D721Med (cell line): ENCODE data around the gene KCNB1.

ENCODE experiments used
- DNase-seq: peaks from one replicate; pipeline ENCODE4 v3.0.0; 2011; ENCODE audit warnings: low spot score; ENCODE audit not compliant: insufficient read length
- FAIRE-seq: peaks from 2 replicates; lab custom pipeline; 2011; peaks lifted over from hg19 to GRCh38; lab: Jason Lieb, UNC
- CTCF ChIP-seq: IDR thresholded peaks from 2 replicates; pipeline ENCODE4 v1.5.1; 2012; ENCODE audit warnings: mild to moderate bottlenecking, control low read depth; ENCODE audit not compliant: insufficient read depth; ENCODE audit errors: missing control alignments

Gene KCNB1

GRCh38 chr20:49394757-49395156 is 87.7 kb downstream of the KCNB1 start:
- TF ChIP-seq CTCF, result no peak
- FAIRE-seq (no peak), DNase-seq (no peak)

- FAIRE-seq (no peak), DNase-seq (no peak)
- TF ChIP-seq CTCF, result no peak
Observed at GRCh38 chr20:49394264-49394663, 88.2 kb downstream of the KCNB1 start.

DNA sequence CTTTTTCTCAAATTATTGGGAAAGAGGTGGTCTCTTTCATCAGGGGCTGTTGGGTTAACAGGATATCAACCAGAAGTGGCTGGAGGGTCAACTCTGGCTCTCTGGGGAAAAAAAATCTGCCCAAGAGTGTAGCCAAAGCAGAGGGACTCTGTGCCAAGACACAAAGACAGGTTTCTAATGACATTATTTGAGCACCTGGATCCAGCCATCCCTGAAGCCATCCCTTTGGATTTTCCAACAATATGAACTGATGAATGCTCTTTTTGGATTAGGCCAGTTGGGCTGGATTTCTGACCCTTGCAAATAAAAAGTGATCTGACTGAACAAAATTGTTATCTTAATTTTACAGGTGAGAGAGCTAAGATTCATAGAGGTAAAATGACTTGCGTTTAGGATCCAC is 88.7 kb downstream of the KCNB1 start:
- no peak for DNase-seq
- FAIRE-seq, result no peak
- no peak for TF ChIP-seq CTCF

DNA sequence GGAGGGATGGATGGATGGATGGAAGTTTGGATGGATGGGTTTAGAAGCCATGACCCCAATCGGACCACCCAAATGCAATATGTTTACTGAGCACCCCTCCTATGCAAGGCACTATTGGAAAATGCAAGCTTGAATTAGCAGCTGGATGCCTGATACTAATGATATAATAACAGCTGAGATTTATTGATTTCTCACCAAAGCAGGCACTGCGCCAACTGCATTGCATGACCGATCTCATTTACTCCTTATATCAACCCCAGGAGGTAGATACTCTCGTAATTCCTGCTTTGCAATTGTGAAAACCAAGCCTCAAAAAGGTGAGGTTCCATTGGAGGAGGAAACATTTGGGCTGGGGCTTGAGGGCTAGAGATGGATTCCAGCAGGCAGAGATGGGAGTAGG is 89.7 kb downstream of the KCNB1 start:
- DNase-seq (no peak), FAIRE-seq (no peak)
- TF ChIP-seq CTCF, result no peak

DNA sequence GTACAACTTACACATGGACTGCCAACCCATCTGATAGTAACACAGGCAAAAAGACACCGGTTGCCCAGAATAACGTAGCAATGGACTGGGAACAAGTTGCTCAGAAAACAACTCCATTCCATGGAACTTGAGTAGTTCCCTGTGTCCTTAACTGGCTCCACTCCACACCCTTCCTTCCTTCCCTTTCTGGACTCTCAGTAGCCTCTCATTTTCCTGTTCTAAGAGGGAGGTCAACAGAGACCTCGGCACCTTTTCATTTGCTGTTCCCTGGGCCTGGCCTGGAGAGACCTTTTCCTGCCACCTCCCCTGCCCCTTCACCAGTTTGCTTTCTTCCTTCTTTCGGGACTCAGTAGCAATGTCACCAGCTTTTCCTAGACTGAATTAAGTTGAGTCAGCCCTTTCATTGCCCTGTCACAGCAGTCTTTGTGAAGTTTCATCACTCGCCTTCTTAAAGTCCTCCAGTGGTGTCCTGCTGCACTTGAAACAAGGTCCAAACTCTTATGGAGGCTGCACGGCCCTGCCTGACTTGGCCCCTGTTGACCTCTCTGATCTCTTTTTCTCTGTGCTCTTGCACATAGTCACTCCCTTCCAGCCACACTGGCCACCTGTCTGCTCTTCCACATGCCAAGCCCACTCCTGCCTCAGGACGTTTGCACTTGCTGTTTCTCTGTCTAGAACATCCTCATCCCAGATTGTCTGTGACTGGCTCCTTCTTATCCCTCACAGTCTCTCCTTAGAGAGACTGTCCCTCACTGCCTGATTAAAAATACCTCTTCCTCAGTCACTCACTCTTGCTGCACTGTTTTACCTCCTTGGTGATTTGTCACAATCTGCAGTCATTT is 90.8 kb downstream of the KCNB1 start:
- FAIRE-seq, result no peak
- DNase-seq, result no peak
- no peak for TF ChIP-seq CTCF

GRCh38 chr20:49389854-49390253 is 92.6 kb downstream of the KCNB1 start:
- FAIRE-seq, result no peak
- no peak for TF ChIP-seq CTCF
- DNase-seq, result no peak

DNA sequence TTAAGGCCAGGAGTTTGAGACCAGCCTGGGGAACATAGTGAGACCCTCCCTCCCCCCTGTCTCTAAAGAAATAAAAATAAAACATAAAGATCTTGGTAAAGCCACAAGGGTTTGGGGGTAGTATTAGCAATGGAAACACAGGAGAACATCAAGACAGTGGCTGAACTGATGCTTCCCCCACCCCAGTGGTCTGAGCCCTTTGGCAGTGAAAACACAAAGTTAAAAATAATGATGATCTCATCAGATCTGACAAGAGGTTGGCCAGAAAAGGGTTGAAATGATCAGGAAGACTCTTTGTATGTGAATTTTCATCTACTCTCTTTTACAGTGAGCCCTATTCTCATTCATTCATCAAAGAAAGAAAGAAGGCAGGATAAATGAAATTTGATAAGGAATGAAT is 93.7 kb downstream of the KCNB1 start:
- no peak for FAIRE-seq
- no peak for TF ChIP-seq CTCF

More for the DNA sequence above, 93.7 kb downstream of the KCNB1 start:
- no peak for DNase-seq
